ENCODE results near the gene DPM3. TPM values are rescaled to one million over a fixed set of nuclear protein-coding genes. Genes with fewer than 3 reads are reported as not detected.

Gene DPM3
- total and polyA plus RNA-seq, 2 of the 4 experiments (the other 2 are of a cell fraction) = 29.0 to 129 TPM

GRCh38 chr1:155125511-155125945, 14.8 kb downstream of the DPM3 start:
- CTCF ChIA-PET = no interaction called here

More at GRCh38 chr1:155125511-155125945, 14.8 kb downstream of the DPM3 start:
- Histone ChIP-seq H2AFZ (replicated peaks; ENCODE audit: low read length, poor library complexity) (no peak overlapping the region), H3K9me3 (ENCODE audit: control insufficient read depth, insufficient read depth, low read length) (no peaks in the 10 kb centered on the region), H3K9ac (ENCODE audit: low read depth, low read length) (no peak overlapping the region), H4K5ac (ENCODE audit: low read depth, low read length) (no peak overlapping the region), H3K4ac (ENCODE audit: low read depth, low read length) (no peak overlapping the region), H3K27me3 (ENCODE audit: control insufficient read depth, insufficient read depth, low read length) (peaks cover 53% of the 10 kb centered on the region), H3K27ac (ENCODE audit: insufficient read depth, low read length) (no peak overlapping the region), H3K4me2 (ENCODE audit: low read depth, low read length) (no peak overlapping the region), H3K4me3 (ENCODE audit: insufficient read depth, low read depth, low read length) (no peak overlapping the region), H3K79me1 (ENCODE audit: low read depth in 1 of 2, low read length in 2 of 2) (no peaks in the 10 kb centered on the region), H3K18ac (ENCODE audit: low read depth, low read length) (no peak overlapping the region), H2AK9ac (replicated peaks; ENCODE audit: low read depth, low read length, poor library complexity) (no peak overlapping the region), H2BK120ac (ENCODE audit: low read depth, low read length) (no peak overlapping the region), H2BK15ac (ENCODE audit: low read depth, low read length) (no peak overlapping the region), H3K56ac (ENCODE audit: extremely low read depth, insufficient read depth, low read length) (no peak overlapping the region), H3K23ac (ENCODE audit: low read depth, low read length) (no peak overlapping the region), H4K20me1 (ENCODE audit: insufficient read depth, low read length) (peaks cover 2% of the 10 kb centered on the region), H4K91ac (ENCODE audit: insufficient read depth, low read depth, low read length) (no peak overlapping the region), H2AK5ac (ENCODE audit: low read depth, low read length) (no peak overlapping the region), H2BK5ac (ENCODE audit: low read depth, low read length, poor library complexity, severe bottlenecking) (no peak overlapping the region), H3K14ac (replicated peaks; ENCODE audit: low read depth, low read length) (no peak overlapping the region), H4K8ac (ENCODE audit: low read depth in 2 of 2, low read length in 2 of 2) (no peak overlapping the region), H3K36me3 (ENCODE audit: control insufficient read depth, insufficient read depth, low read length) (no peaks in the 10 kb centered on the region), H2BK20ac (ENCODE audit: low read depth, low read length) (no peak overlapping the region), H3K9me1 (ENCODE audit: insufficient read depth, low read length) (peaks cover 8% of the 10 kb centered on the region; the same call in 1 of the 2 replicates), H3K4me1 (ENCODE audit: control insufficient read depth, insufficient read depth, low read length) (peaks cover 22% of the 10 kb centered on the region)
- TF ChIP-seq NFE2L2 (IDR thresholded peaks at IDR 0.05; ENCODE audit: low read depth, low read length) (no peak), CHD1 (IDR thresholded peaks at IDR 0.05; ENCODE audit: low read depth, low read length) (no peak), FOS (IDR thresholded peaks at IDR 0.05; ENCODE audit: low read depth, low read length) (no peak), MAZ (IDR thresholded peaks at IDR 0.05; ENCODE audit: borderline replicate concordance, low read depth, low read length) (no peak), RAD21 (IDR thresholded peaks at IDR 0.05; ENCODE audit: low read length) (no peak), ELK1 (IDR thresholded peaks at IDR 0.05; ENCODE audit: borderline replicate concordance, low read depth, low read length) (no peak), RFX5 (IDR thresholded peaks at IDR 0.05; ENCODE audit: low read depth, low read length) (no peak), MXI1 (IDR thresholded peaks at IDR 0.05; ENCODE audit: borderline replicate concordance, low read depth, low read length) (no peak), SMC3 (IDR thresholded peaks at IDR 0.05; ENCODE audit: low read depth, low read length) (no peak), BHLHE40 (IDR thresholded peaks at IDR 0.05; ENCODE audit: low read depth, low read length) (no peak), CTCF (conservative IDR thresholded peaks at IDR 0.05; ENCODE audit: low read depth, low read length) (no peak), POLR2A (IDR thresholded peaks at IDR 0.05; ENCODE audit: low read depth, low read length) (no peak), RCOR1 (IDR thresholded peaks at IDR 0.05; ENCODE audit: insufficient replicate concordance, low read length) (no peak), CEBPB (IDR thresholded peaks at IDR 0.05; ENCODE audit: low read depth, low read length) (no peak)
- TF ChIP-seq, protein P1, sequence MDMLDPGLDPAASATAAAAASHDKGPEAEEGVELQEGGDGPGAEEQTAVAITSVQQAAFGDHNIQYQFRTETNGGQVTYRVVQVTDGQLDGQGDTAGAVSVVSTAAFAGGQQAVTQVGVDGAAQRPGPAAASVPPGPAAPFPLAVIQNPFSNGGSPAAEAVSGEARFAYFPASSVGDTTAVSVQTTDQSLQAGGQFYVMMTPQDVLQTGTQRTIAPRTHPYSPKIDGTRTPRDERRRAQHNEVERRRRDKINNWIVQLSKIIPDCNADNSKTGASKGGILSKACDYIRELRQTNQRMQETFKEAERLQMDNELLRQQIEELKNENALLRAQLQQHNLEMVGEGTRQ (IDR thresholded peaks at IDR 0.05; ENCODE audit: low read depth, low read length) = no peak
- in situ Hi-C loops (cut with MboI; ENCODE audit: low sequenced_read_pairs) (no loop called here), dilution Hi-C loops (cut with HindIII; ENCODE audit: low sequenced_read_pairs, unreplicated experiment) (no loop called here), intact Hi-C loops (cut with micrococcal nuclease) (loop anchor here (5.0 kb wide), 1 partner anchor 33 kb away; no protein-coding TSS in a partner anchor)
- POLR2A ChIA-PET (ENCODE audit: unreplicated experiment) = no interaction called here
- DNase-seq (no peak), ATAC-seq (ENCODE audit: low read depth) (no peak)
- 47% methylated on average over 8 of the region's 11 CpGs; no CpG with 5 or more reads in 1 of the 2 experiments for WGBS, 2 experiments (ENCODE audit: extremely low coverage in 2 of 2, insufficient read length in 1 of 2)
- BruUV-seq (replicated peaks) = no TSS peak
